ENCODE results near the gene PTEN. TPM values are rescaled to one million over a fixed set of nuclear protein-coding genes. Genes with fewer than 3 reads are reported as not detected.
A peak's percentile ranks its signal among the peaks of the same experiment; 100 is the strongest.

Gene PTEN
- total RNA-seq, 2 experiments from 2014 or later: 79.8 to 86.0 TPM

DNA sequence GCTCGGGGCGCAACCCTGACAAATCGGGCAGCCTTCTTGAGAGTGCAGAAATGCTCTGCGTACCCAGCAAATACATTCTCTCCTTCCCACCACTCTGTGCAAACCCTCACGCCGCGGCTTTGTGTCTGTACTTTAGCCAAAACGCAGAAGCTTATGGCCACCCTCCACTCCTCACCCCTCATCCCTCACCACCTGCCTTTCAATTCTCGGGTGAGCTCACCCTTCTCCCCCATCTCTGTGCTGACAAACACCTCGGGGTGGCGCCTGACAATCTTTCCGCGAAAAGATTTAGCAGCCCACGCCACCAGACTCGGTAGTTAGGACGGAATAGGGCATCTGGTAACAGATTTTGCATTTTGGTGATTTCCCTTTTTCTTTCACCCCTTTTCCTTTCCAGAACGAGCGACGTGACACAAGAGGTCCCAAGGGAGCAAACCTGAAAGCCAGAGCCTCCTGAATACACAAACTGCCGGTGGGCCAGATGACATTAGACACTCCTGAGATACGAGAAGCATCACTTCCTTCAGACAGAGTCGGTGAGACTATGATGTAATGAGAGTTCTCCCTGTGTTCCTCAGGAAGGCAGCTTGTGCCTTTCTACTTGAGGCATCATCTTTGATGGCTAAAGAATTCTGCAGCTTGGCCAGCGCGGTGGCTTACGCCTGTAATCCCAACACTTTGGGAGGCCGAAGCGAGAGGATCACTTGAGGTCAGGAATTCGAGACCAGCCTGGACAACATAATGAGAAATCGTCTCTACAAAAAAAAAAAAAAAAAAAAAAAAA lies 44.7 kb upstream of the PTEN start:
- peak; percentile 45 to 81 (median 60) for DNase-seq
- peak; percentile 73 for ATAC-seq (ENCODE audit: poor library complexity)
- Mint-ChIP-seq H3K27me3 (no peaks in the 10 kb centered on the region), H3K4me3 (peak overlapping the region; percentile 92), H3K9me3 (no peaks in the 10 kb centered on the region), H3K4me1 (ENCODE audit: low read depth) (peaks cover 47% of the 10 kb centered on the region), H3K36me3 (ENCODE audit: low read depth) (peaks cover 31% of the 10 kb centered on the region), H3K27ac (peak overlapping the region; percentile 99)
- TF ChIP-seq, protein P1, sequence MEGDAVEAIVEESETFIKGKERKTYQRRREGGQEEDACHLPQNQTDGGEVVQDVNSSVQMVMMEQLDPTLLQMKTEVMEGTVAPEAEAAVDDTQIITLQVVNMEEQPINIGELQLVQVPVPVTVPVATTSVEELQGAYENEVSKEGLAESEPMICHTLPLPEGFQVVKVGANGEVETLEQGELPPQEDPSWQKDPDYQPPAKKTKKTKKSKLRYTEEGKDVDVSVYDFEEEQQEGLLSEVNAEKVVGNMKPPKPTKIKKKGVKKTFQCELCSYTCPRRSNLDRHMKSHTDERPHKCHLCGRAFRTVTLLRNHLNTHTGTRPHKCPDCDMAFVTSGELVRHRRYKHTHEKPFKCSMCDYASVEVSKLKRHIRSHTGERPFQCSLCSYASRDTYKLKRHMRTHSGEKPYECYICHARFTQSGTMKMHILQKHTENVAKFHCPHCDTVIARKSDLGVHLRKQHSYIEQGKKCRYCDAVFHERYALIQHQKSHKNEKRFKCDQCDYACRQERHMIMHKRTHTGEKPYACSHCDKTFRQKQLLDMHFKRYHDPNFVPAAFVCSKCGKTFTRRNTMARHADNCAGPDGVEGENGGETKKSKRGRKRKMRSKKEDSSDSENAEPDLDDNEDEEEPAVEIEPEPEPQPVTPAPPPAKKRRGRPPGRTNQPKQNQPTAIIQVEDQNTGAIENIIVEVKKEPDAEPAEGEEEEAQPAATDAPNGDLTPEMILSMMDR (IDR thresholded peaks at IDR 0.05): peak; percentile 13
- ChIA-PET POLR2A (interaction anchor here (0.5 to 3.7 kb wide), 29 partner anchors 9 to 1825 kb away, joined by 3 to 105 read pairs (median 4); partner anchors contain the start of genes IFIT1, IFIT2, KLLN and PTEN), CTCF (interaction anchor here (0.6 to 2.5 kb wide), 6 partner anchors 14 to 1038 kb away, joined by 3 to 13 read pairs (median 4); partner anchors contain the start of genes KLLN and PTEN)
- intact Hi-C loops (cut with DNase I, micrococcal nuclease): loop anchor here in 1 of 2 experiments (5.0 to 10.0 kb wide), 2 partner anchors 44 to 1886 kb away; partner anchors contain the start of genes KIF20B, KLLN and PTEN
- Histone ChIP-seq H3K27me3 (ENCODE audit: control insufficient read depth in 1 of 2, insufficient read depth in 2 of 2, low read length in 2 of 2) (no peaks in the 10 kb centered on the region), H3K27ac (ENCODE audit: low read depth in 1 of 2, low read length in 2 of 2) (peak overlapping the region; percentile 93 to 98), H3K36me3 (ENCODE audit: insufficient read depth, low read length) (peaks cover under 1% of the 10 kb centered on the region), H3K4me1 (ENCODE audit: insufficient read depth, low read length) (peaks cover 19% of the 10 kb centered on the region), H3K4me3 (ENCODE audit: low read length) (peak overlapping the region; percentile 93), H3K9me3 (ENCODE audit: control insufficient read depth in 1 of 2, insufficient read depth in 1 of 2, low read length in 2 of 2) (no peaks in the 10 kb centered on the region)

DNA sequence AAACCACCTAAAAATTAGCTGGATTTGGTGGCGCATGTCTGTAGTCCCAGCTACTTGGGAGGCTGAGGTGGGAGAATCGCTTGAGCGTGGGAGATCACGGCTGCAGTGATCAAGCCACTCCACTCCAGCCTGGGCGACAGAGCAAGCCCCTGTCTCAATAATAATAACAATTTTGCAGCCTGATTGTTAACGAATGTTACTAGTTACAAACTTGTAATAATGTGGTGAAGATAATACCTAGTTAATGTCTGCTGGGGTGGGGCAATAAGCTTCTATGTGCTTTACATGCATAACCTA lies 44.2 kb upstream of the PTEN start:
- Mint-ChIP-seq H3K9me3 (no peaks in the 10 kb centered on the region), H3K27me3 (no peaks in the 10 kb centered on the region), H3K4me3 (peak overlapping the region; percentile 76), H3K36me3 (ENCODE audit: low read depth) (peaks cover 30% of the 10 kb centered on the region), H3K27ac (peak overlapping the region; percentile 99), H3K4me1 (ENCODE audit: low read depth) (peaks cover 46% of the 10 kb centered on the region)
- no peaks in the 10 kb centered on the region for H3K9me3 ChIP-seq (ENCODE audit: control insufficient read depth in 1 of 2, insufficient read depth in 1 of 2, low read length in 2 of 2)
- ATAC-seq (ENCODE audit: poor library complexity) (no peak), DNase-seq (no peak)
- no peak overlapping the region for H3K4me3 ChIP-seq (ENCODE audit: low read length)
- H3K4me1 ChIP-seq (ENCODE audit: insufficient read depth, low read length): peaks cover 19% of the 10 kb centered on the region
- peak overlapping the region; percentile 93 to 98 for H3K27ac ChIP-seq (ENCODE audit: low read depth in 1 of 2, low read length in 2 of 2)
- POLR2A ChIA-PET: interaction anchor here (0.6 to 3.7 kb wide), 12 partner anchors 18 to 1824 kb away, joined by 3 to 105 read pairs (median 4); partner anchors contain the start of genes KLLN, PTEN and RNLS
- no peaks in the 10 kb centered on the region for H3K27me3 ChIP-seq (ENCODE audit: control insufficient read depth in 1 of 2, insufficient read depth in 2 of 2, low read length in 2 of 2)
- no peaks in the 10 kb centered on the region for H3K36me3 ChIP-seq (ENCODE audit: insufficient read depth, low read length)
- TF ChIP-seq, protein P1 (IDR thresholded peaks at IDR 0.05): no peak
- intact Hi-C loops (cut with DNase I, micrococcal nuclease): loop anchor here in 1 of 2 experiments (5.0 to 10.0 kb wide), 2 partner anchors 43 to 1886 kb away; partner anchors contain the start of genes KIF20B, KLLN and PTEN
- CTCF ChIA-PET: interaction anchor here (0.6 to 2.5 kb wide), 3 partner anchors 33 to 1037 kb away, joined by 3 to 13 read pairs (median 4); partner anchors contain the start of genes KLLN and PTEN

DNA sequence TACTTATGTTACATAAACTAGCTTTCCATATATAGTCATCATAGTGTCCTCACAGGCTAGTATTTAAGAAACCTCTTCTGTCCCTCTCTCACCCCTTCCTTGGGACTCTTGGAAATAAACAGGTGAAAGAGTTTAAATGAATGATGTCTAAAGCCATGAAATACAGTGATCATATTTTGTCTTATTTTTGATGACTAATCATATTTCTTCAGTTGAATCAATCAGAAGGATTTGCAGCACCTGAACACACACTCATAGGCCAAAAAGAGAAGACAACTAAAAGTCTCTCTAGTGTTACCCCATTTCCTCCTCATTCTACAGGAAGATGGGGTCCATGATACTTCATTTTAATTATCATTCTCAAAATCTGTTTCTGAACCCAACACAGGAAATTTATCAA lies 36.8 kb upstream of the PTEN start:
- intact Hi-C loops (cut with DNase I, micrococcal nuclease): no loop called here
- POLR2A ChIA-PET: interaction anchor here (1.4 kb wide), 1 partner anchor 9 kb away, joined by 4 read pairs; the partner anchor contains the start of gene ATAD1
- ATAC-seq (ENCODE audit: poor library complexity) (no peak), DNase-seq (no peak)
- TF ChIP-seq, protein P1 (IDR thresholded peaks at IDR 0.05): no peak
- peaks cover 22% of the 10 kb centered on the region for H3K4me1 Mint-ChIP-seq (ENCODE audit: low read depth)
- no peaks in the 10 kb centered on the region for H3K27me3 Mint-ChIP-seq
- H3K36me3 ChIP-seq (ENCODE audit: insufficient read depth, low read length): no peaks in the 10 kb centered on the region
- no peak overlapping the region for H3K4me3 ChIP-seq (ENCODE audit: low read length)
- H3K9me3 Mint-ChIP-seq: no peaks in the 10 kb centered on the region
- H3K4me1 ChIP-seq (ENCODE audit: insufficient read depth, low read length): no peaks in the 10 kb centered on the region
- H3K27ac ChIP-seq (ENCODE audit: low read depth in 1 of 2, low read length in 2 of 2): peak overlapping the region in 1 of 2 donors; percentile 40
- H3K27ac Mint-ChIP-seq: peak overlapping the region; percentile 68
- H3K36me3 Mint-ChIP-seq (ENCODE audit: low read depth): no peaks in the 10 kb centered on the region
- no peaks in the 10 kb centered on the region for H3K9me3 ChIP-seq (ENCODE audit: control insufficient read depth in 1 of 2, insufficient read depth in 1 of 2, low read length in 2 of 2)
- no peaks in the 10 kb centered on the region for H3K27me3 ChIP-seq (ENCODE audit: control insufficient read depth in 1 of 2, insufficient read depth in 2 of 2, low read length in 2 of 2)
- CTCF ChIA-PET: interaction anchor here (0.9 kb wide), 1 partner anchor 12 kb away, joined by 3 read pairs; no protein-coding TSS in a partner anchor
- H3K4me3 Mint-ChIP-seq: no peak overlapping the region

All from CD4-positive, alpha-beta T cell (primary cell).